NT2/D1 (cell line): ENCODE data around the gene AZIN2.

Source experiments
- SUZ12 ChIP-seq: IDR thresholded peaks from 2 replicates; pipeline ENCODE4 v1.6.1; 2011; ENCODE audit not compliant: insufficient read length, insufficient read depth; ENCODE audit errors: extremely low read depth
- YY1 ChIP-seq: IDR thresholded peaks from 2 replicates; pipeline ENCODE4 v1.6.1; 2011; ENCODE audit not compliant: insufficient read length, insufficient read depth
- ZNF274 ChIP-seq: IDR thresholded peaks from 2 replicates; pipeline ENCODE4 v1.6.1; 2011; ENCODE audit warnings: mild to moderate bottlenecking, low read depth, low read length

- no peak for TF ChIP-seq YY1
- no peak for TF ChIP-seq ZNF274
- no peak for TF ChIP-seq SUZ12
Measured at GRCh38 chr1:33060579-33061083, 20.3 kb upstream of the AZIN2 start.
